Stomach (tissue), 9 donors: Measurements from ENCODE around the gene THSD7A. TPM values are rescaled to one million over a fixed set of nuclear protein-coding genes. Genes with fewer than 3 reads are reported as not detected.

Source experiments
- DNase-seq, 2 donors: peaks; one replicate each; pipeline versions ENCODE4 v3.0.0 to v3.0.0-alpha.2; 2013 to 2019
- H3K27ac ChIP-seq, 5 donors: fragments of 200-600 bp in 4 of 5; sonication (generic) in 4 of 5; one replicate each; pipeline ENCODE4 v1.5.1; 2013 to 2019; ENCODE audit warnings: mild to moderate bottlenecking in 1 of 5, moderate library complexity in 1 of 5
- H3K27me3 ChIP-seq, 3 donors: fragments of 200-600 bp; sonication (generic); one replicate each; pipeline ENCODE4 v1.5.1; 2017 to 2019; ENCODE audit warnings: mixed run types in 1 of 3
- H3K36me3 ChIP-seq, 4 donors: fragments of 200-600 bp; sonication (generic); 1 replicate in 3 of 4; 2 replicates in 1 of 4; pipeline ENCODE4 v1.5.1; 2016 to 2019
- H3K4me1 ChIP-seq, 4 donors: fragments of 200-600 bp; sonication (generic); one replicate each; pipeline ENCODE4 v1.5.1; 2016 to 2019
- H3K4me3 ChIP-seq, 4 donors: fragments of 200-600 bp; sonication (generic) in 3 of 4; one replicate each; pipeline ENCODE4 v1.5.1; 2016 to 2019; ENCODE audit warnings: mild to moderate bottlenecking in 1 of 4
- H3K9me3 ChIP-seq, 4 donors: fragments of 200-600 bp; sonication (generic); one replicate each; pipeline ENCODE4 v1.5.1; 2016 to 2019
- EP300 ChIP-seq: sonication (generic); formaldehyde crosslinking; IDR thresholded peaks from one replicate; pipeline ENCODE4 v1.6.1; 2017; ENCODE audit warnings: antibody characterized with exemption
- POLR2A ChIP-seq, 4 donors: fragments of 450-650 bp; IDR thresholded peaks; one replicate each; pipeline ENCODE4 v1.6.1; 2016; ENCODE audit warnings: antibody characterized with exemption in 4 of 4, control low read depth in 2 of 4, mild to moderate bottlenecking in 1 of 4, moderate library complexity in 1 of 4
- POLR2AphosphoS5 ChIP-seq, 3 donors: sonication (generic); formaldehyde crosslinking; IDR thresholded peaks; one replicate each; pipeline ENCODE4 v1.6.1; 2016; ENCODE audit warnings: antibody characterized with exemption in 3 of 3
- WGBS, 5 donors: extraction: QIAGEN DNeasy Blood & Tissue Kit in 3 of 5; methylation state at CpG; one replicate each; pipeline versions ENCODE4 v1.1.5 to v1.1.7; 2013 to 2018; 5-methylcytosine and 5-hydroxymethylcytosine counted together
- intact Hi-C: fragments of 100-400 bp; cut with DNase I; formaldehyde crosslinking; loops from one replicate; pipeline ENCODE4 v1.15.1; 2023; ENCODE audit warnings: low total_unique reads
- polyA plus RNA-seq, 3 donors: library from polyadenylated mRNA; stranded (reverse); fragments of 200-250 nt; gene quantifications; one replicate each; pipeline ENCODE4 v1.2.3, GENCODE V29; 2013
- total RNA-seq, 5 donors: library from RNA; depleted of rRNA; stranded (reverse); fragments of >200 nt; gene quantifications; one replicate each; pipeline versions ENCODE4 v1.1.0 to v1.2.3, GENCODE V29; 2014 to 2016
- TF ChIP-seq, protein P1 (sequence below), 7 experiments: fragments of 450-650 bp in 4 of 7; fragments of 200-600 bp in 3 of 7; sonication (generic) in 3 of 7; IDR thresholded peaks; one replicate each; pipeline ENCODE4 v1.5.1; 2016 to 2019; ENCODE audit warnings: antibody characterized with exemption in 7 of 7, control low read depth in 2 of 7, mild to moderate bottlenecking in 1 of 7
- donor health status: healthy with polysubstance abuse.
- donor health status: Bipolar disorder and iron deficiency.
- donor health status: healthy.

The THSD7A gene
- total and polyA plus RNA-seq, 8 donors: 0.06 to 13.2 (median 0.46) TPM; not detected in 1

DNA sequence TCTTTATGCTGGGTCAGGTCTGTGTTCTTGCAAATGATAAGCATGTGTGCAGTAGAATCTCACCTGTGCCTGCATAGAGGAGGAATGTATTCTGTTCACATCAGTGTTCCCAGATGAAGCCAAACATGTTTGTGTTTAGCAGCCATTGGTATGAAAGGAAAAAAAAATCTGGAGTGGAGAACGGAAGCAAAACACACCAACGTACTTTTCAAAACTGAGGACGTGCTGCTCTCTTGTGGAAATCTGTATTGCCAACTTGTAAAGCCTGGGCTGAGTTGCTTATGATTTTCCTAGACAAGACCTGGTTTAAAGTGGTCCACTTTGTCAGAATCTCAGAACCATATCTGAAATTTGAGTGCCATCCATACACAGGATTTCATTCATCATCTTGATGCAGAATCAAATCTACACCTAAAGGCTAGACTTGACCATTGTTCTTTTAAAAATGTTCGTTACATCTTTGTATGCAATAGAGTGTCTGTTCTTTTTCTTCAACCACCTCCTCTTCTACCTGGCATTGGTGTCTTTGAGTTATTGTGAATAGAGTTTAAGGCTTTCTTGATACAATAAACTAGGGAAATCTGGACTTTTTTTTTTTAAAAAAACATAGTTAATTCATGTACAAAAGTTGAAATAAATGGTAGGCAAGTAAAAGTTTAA, 490.6 kb downstream of the THSD7A start:
- Histone ChIP-seq H3K9me3 (no peaks in the 10 kb centered on the region), H3K36me3 (no peaks in the 10 kb centered on the region), H3K27ac (no peak overlapping the region), H3K4me1 (peaks cover 0 to 7% (median 3%) of the 10 kb centered on the region in 4 donors), H3K27me3 (no peaks in the 10 kb centered on the region), H3K4me3 (no peak overlapping the region)
- intact Hi-C loops: no loop called here
- 17 to 29% (median 23%) methylated on average over 4 of the region's 4 CpGs for WGBS, 5 donors
- TF ChIP-seq, protein P1, sequence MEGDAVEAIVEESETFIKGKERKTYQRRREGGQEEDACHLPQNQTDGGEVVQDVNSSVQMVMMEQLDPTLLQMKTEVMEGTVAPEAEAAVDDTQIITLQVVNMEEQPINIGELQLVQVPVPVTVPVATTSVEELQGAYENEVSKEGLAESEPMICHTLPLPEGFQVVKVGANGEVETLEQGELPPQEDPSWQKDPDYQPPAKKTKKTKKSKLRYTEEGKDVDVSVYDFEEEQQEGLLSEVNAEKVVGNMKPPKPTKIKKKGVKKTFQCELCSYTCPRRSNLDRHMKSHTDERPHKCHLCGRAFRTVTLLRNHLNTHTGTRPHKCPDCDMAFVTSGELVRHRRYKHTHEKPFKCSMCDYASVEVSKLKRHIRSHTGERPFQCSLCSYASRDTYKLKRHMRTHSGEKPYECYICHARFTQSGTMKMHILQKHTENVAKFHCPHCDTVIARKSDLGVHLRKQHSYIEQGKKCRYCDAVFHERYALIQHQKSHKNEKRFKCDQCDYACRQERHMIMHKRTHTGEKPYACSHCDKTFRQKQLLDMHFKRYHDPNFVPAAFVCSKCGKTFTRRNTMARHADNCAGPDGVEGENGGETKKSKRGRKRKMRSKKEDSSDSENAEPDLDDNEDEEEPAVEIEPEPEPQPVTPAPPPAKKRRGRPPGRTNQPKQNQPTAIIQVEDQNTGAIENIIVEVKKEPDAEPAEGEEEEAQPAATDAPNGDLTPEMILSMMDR (IDR thresholded peaks at IDR 0.05): peak in 2 of 7 experiments; percentile 17 to 31
- TF ChIP-seq POLR2AphosphoS5 (IDR thresholded peaks at IDR 0.05): no peak
- TF ChIP-seq POLR2A (IDR thresholded peaks at IDR 0.05): no peak
- TF ChIP-seq EP300: no peak
- peak in 1 of 2 donors; percentile 73 for DNase-seq

DNA sequence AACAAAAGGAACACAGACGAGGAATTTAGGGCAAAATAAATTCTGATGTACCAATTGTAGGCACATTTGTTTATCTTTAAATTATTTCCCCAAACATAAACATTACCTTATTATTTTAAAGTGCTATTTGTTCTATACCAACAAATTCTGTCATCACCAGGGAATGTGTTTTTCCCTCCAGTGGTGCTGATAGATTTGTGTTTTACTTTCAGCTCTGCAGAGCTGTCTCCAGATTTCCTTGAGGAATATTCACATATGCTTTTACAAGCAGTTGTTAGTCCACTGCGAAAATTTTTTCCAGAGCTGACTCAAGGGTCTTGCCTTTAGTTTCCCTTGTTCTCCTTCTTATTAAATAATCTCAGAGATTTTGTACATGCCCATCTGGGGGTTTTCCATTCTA, 495.6 kb downstream of the THSD7A start:
- H3K27ac ChIP-seq: no peak overlapping the region
- intact Hi-C loops: no loop called here
- 17 to 58% (median 38%) methylated on average over 2 of the region's 2 CpGs for WGBS, 5 donors
- DNase-seq: no peak
- no peaks in the 10 kb centered on the region for H3K27me3 ChIP-seq
- H3K4me1 ChIP-seq: no peaks in the 10 kb centered on the region
- no peaks in the 10 kb centered on the region for H3K36me3 ChIP-seq
- TF ChIP-seq, protein P1 (IDR thresholded peaks at IDR 0.05): no peak
- no peak for TF ChIP-seq EP300
- TF ChIP-seq POLR2A (IDR thresholded peaks at IDR 0.05): no peak
- no peak for TF ChIP-seq POLR2AphosphoS5 (IDR thresholded peaks at IDR 0.05)
- H3K9me3 ChIP-seq: no peaks in the 10 kb centered on the region
- H3K4me3 ChIP-seq: no peak overlapping the region

DNA sequence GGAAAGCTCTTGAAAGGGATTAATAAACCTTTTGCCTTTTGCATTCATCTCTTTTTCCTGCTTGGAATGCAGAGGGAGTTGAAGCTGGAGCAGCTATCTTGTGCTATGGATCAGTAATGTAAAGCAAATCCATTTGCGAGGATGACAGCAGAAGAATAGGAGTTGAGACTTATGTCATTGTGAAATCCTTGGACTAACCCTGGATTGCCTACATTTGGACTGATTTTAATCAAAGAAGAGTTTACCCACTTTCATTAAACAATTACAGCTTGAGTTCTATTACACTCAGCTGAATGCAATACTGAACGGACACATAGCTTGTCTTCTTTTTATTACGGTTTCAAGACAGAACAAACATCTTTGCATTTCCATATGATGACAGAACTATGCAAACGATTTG, 496.1 kb downstream of the THSD7A start:
- Histone ChIP-seq H3K27me3 (no peaks in the 10 kb centered on the region), H3K4me1 (no peaks in the 10 kb centered on the region), H3K9me3 (no peaks in the 10 kb centered on the region), H3K27ac (no peak overlapping the region), H3K4me3 (no peak overlapping the region), H3K36me3 (no peaks in the 10 kb centered on the region)
- 54 to 69% (median 63%) methylated on average over 4 of the region's 4 CpGs for WGBS, 5 donors
- no peak for DNase-seq
- TF ChIP-seq, protein P1 (IDR thresholded peaks at IDR 0.05): no peak
- no peak for TF ChIP-seq EP300
- TF ChIP-seq POLR2A (IDR thresholded peaks at IDR 0.05): no peak
- no peak for TF ChIP-seq POLR2AphosphoS5 (IDR thresholded peaks at IDR 0.05)
- intact Hi-C loops: no loop called here

DNA sequence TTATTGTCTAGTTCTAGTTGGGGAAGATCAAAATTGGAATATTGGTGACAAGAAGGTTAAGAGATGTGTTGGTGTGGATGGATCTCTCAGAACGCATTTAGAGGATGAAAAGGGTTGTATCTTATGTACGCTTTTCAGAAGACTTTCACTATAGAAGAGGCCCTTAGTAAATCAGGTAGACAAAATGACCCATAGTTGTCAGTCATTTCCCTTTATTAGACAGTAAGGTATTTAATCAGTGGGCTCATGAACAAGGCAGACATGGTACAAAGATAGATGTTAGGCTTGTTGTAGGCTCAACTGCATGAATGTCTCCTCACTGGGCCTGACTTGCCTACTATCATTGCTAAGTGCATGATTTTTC, 499.2 kb downstream of the THSD7A start:
- Histone ChIP-seq H3K27ac (no peak overlapping the region), H3K27me3 (no peaks in the 10 kb centered on the region), H3K36me3 (no peaks in the 10 kb centered on the region), H3K9me3 (no peaks in the 10 kb centered on the region), H3K4me1 (no peaks in the 10 kb centered on the region), H3K4me3 (no peak overlapping the region)
- intact Hi-C loops: no loop called here
- TF ChIP-seq POLR2AphosphoS5 (IDR thresholded peaks at IDR 0.05) (no peak), EP300 (no peak), POLR2A (IDR thresholded peaks at IDR 0.05) (no peak)
- TF ChIP-seq, protein P1 (IDR thresholded peaks at IDR 0.05): no peak
- WGBS, 5 donors: 82 to 95% (median 92%) methylated on average over 2 of the region's 2 CpGs
- DNase-seq: no peak
